ENCODE data around the gene CT45A6.
"Not testable (repeated sequence)": the region's sequence is repeated elsewhere in the genome, so short reads cannot be mapped to it uniquely, and the experiment has no call there.

Gene CT45A6, protein sequence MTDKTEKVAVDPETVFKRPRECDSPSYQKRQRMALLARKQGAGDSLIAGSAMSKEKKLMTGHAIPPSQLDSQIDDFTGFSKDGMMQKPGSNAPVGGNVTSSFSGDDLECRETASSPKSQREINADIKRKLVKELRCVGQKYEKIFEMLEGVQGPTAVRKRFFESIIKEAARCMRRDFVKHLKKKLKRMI

DNA sequence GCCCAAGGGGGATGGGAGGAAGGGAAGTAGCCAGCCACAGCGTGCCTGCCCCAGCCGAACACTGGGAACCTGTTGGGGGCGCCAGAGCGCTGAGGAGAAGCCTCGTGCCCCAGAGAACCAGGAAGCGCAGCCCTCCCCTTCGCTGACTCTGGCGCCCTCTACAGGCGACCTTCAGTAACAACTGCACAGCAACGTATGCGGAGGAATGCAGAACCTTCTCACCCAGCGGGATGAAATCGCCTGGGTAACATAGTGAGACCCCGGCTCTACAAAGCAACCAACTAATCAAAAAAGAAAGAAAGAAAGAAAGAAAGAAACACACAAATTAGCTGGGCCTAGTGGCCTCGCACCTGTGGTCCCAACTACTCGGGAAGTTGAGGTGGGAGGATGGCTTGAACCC lies at the start of gene CT45A6:
CT45A6 (minus strand) TSS at position 101 of the 400 bp plus-strand sequence. CDS start 3,794 bp downstream, outside the sequence.
- not testable (repeated sequence) for H3K9me3 Mint-ChIP-seq; DNase-seq (ENCODE audit: low spot score in 2 of 2); H3K4me1 Mint-ChIP-seq; H3K27ac Mint-ChIP-seq (ENCODE audit: low read depth); H3K27me3 Mint-ChIP-seq; H3K4me3 Mint-ChIP-seq; ATAC-seq (replicated peaks; ENCODE audit: extremely low read depth, poor library complexity, severe bottlenecking); H3K36me3 Mint-ChIP-seq (ENCODE audit: insufficient read depth)

- not testable (repeated sequence) for H3K4me1 Mint-ChIP-seq; H3K36me3 Mint-ChIP-seq (ENCODE audit: insufficient read depth); DNase-seq (ENCODE audit: low spot score in 2 of 2); ATAC-seq (replicated peaks; ENCODE audit: extremely low read depth, poor library complexity, severe bottlenecking); H3K9me3 Mint-ChIP-seq; H3K4me3 Mint-ChIP-seq; H3K27me3 Mint-ChIP-seq; H3K27ac Mint-ChIP-seq (ENCODE audit: low read depth)
Measured at GRCh38 chrX:135837180-135837579, 34.6 kb upstream of the CT45A6 start, which contains the start of gene CT45A7. Gene CT45A7 (minus strand): TSS chrX:135837280. CDS start chrX:135833533, 3,747 bp downstream.

DNA sequence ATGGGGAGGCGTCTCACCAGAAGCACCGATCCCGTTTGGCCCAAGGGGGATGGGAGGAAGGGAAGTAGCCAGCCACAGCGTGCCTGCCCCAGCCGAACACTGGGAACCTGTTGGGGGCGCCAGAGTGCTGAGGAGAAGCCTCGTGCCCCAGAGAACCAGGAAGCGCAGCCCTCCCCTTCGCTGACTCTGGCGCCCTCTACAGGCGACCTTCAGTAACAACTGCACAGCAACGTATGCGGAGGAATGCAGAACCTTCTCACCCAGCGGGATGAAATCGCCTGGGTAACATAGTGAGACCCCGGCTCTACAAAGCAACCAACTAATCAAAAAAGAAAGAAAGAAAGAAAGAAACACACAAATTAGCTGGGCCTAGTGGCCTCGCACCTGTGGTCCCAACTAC lies 17.3 kb upstream of the CT45A6 start, which contains the start of gene CT45A2:
CT45A2 (minus strand) TSS at position 101 of the 400 bp plus-strand sequence. CDS start 3,747 bp downstream, outside the sequence.
- not testable (repeated sequence) for H3K27me3 Mint-ChIP-seq; H3K4me1 Mint-ChIP-seq; H3K4me3 Mint-ChIP-seq; H3K36me3 Mint-ChIP-seq (ENCODE audit: insufficient read depth); H3K9me3 Mint-ChIP-seq; H3K27ac Mint-ChIP-seq (ENCODE audit: low read depth); DNase-seq (ENCODE audit: low spot score in 2 of 2); ATAC-seq (replicated peaks; ENCODE audit: extremely low read depth, poor library complexity, severe bottlenecking)

DNA sequence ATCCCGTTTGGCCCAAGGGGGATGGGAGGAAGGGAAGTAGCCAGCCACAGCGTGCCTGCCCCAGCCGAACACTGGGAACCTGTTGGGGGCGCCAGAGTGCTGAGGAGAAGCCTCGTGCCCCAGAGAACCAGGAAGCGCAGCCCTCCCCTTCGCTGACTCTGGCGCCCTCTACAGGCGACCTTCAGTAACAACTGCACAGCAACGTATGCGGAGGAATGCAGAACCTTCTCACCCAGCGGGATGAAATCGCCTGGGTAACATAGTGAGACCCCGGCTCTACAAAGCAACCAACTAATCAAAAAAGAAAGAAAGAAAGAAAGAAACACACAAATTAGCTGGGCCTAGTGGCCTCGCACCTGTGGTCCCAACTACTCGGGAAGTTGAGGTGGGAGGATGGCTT lies 17.2 kb downstream of the CT45A6 start, which contains the start of gene CT45A5:
CT45A5 (minus strand) TSS at position 101 of the 400 bp plus-strand sequence. CDS start 3,774 bp downstream, outside the sequence.
- H3K9me3 Mint-ChIP-seq; H3K27me3 Mint-ChIP-seq; H3K36me3 Mint-ChIP-seq (ENCODE audit: insufficient read depth); H3K4me1 Mint-ChIP-seq; ATAC-seq (replicated peaks; ENCODE audit: extremely low read depth, poor library complexity, severe bottlenecking); DNase-seq (ENCODE audit: low spot score in 2 of 2); H3K4me3 Mint-ChIP-seq; H3K27ac Mint-ChIP-seq (ENCODE audit: low read depth): not testable (repeated sequence)

DNA sequence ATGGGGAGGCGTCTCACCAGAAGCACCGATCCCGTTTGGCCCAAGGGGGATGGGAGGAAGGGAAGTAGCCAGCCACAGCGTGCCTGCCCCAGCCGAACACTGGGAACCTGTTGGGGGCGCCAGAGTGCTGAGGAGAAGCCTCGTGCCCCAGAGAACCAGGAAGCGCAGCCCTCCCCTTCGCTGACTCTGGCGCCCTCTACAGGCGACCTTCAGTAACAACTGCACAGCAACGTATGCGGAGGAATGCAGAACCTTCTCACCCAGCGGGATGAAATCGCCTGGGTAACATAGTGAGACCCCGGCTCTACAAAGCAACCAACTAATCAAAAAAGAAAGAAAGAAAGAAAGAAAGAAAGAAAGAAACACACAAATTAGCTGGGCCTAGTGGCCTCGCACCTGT lies 34.5 kb downstream of the CT45A6 start, which contains the start of gene CT45A3:
CT45A3 (minus strand) TSS at position 101 of the 400 bp plus-strand sequence. CDS start 3,747 bp downstream, outside the sequence.
- H3K27ac Mint-ChIP-seq (ENCODE audit: low read depth); H3K4me3 Mint-ChIP-seq; H3K4me1 Mint-ChIP-seq: not testable (repeated sequence)

GRCh38 chrX:135744739-135745138 lies 57.8 kb downstream of the CT45A6 start:
- H3K9me3 Mint-ChIP-seq; H3K4me1 Mint-ChIP-seq; H3K4me3 Mint-ChIP-seq; H3K36me3 Mint-ChIP-seq (ENCODE audit: insufficient read depth); H3K27me3 Mint-ChIP-seq; H3K27ac Mint-ChIP-seq (ENCODE audit: low read depth); ATAC-seq (replicated peaks; ENCODE audit: extremely low read depth, poor library complexity, severe bottlenecking); DNase-seq (ENCODE audit: low spot score in 2 of 2): not testable (repeated sequence)

More for the DNA sequence above, 34.5 kb downstream of the CT45A6 start, which contains the start of gene CT45A3:
- not testable (repeated sequence) for H3K27me3 Mint-ChIP-seq; DNase-seq (ENCODE audit: low spot score in 2 of 2); H3K9me3 Mint-ChIP-seq; ATAC-seq (replicated peaks; ENCODE audit: extremely low read depth, poor library complexity, severe bottlenecking); H3K36me3 Mint-ChIP-seq (ENCODE audit: insufficient read depth)
